Ovary (tissue), 9 donors: ENCODE measurements around the gene DYNC2LI1. TPM values are rescaled to one million over a fixed set of nuclear protein-coding genes. Genes with fewer than 3 reads are reported as not detected.
A peak's percentile ranks its signal among the peaks of the same experiment; 100 is the strongest.

Experiments
- DNase-seq, 5 donors: peaks; one replicate each; pipeline ENCODE4 v3.0.0-alpha.2; 2019 to 2020
- H3K27ac ChIP-seq, 2 donors: fragments of 200-600 bp; one replicate each; pipeline versions ENCODE4 v1.5.1 to v1.8.0; 2019 to 2022
- H3K27me3 ChIP-seq: fragments of 200-600 bp; one replicate; pipeline ENCODE4 v1.8.0; 2022
- H3K36me3 ChIP-seq: fragments of 200-600 bp; sonication (generic); one replicate; pipeline ENCODE4 v1.5.1; 2019
- H3K4me1 ChIP-seq: one replicate; pipeline ENCODE4 v1.8.1; 2013; ENCODE audit warnings: mild to moderate bottlenecking, moderate library complexity; ENCODE audit not compliant: insufficient read depth
- H3K4me3 ChIP-seq: fragments of 200-600 bp; sonication (generic); one replicate; pipeline ENCODE4 v1.5.1; 2017
- H3K9me3 ChIP-seq, 2 donors: fragments of 200-600 bp in 1 of 2; sonication (generic) in 1 of 2; one replicate each; pipeline versions ENCODE4 v1.5.1 to v1.8.1; 2013 to 2019; ENCODE audit warnings: mild to moderate bottlenecking in 1 of 2, moderate library complexity in 1 of 2
- EP300 ChIP-seq: sonication (generic); formaldehyde crosslinking; IDR thresholded peaks from one replicate; pipeline ENCODE4 v1.6.1; 2017; ENCODE audit warnings: antibody characterized with exemption
- POLR2A ChIP-seq: fragments of 450-650 bp; IDR thresholded peaks from one replicate; pipeline ENCODE4 v1.6.1; 2017; ENCODE audit warnings: antibody characterized with exemption, mild to moderate bottlenecking, moderate library complexity
- WGBS, 3 donors: extraction: QIAGEN DNeasy Blood & Tissue Kit in 1 of 3; methylation state at CpG; one replicate each; pipeline versions ENCODE4 v1.1.5 to v1.1.7; 2013 to 2017; 5-methylcytosine and 5-hydroxymethylcytosine counted together
- intact Hi-C, 4 donors: fragments of 100-400 bp; cut with DNase I; formaldehyde crosslinking; loops; one replicate each; pipeline versions ENCODE4 v1.11.0 to v1.15.1; 2022 to 2023
- polyA plus RNA-seq, 2 donors: library from polyadenylated mRNA; stranded (reverse); fragments of 200-250 nt in 1 of 2; fragments of 350-450 nt in 1 of 2; fragmentation: Illumina TruSeq in 1 of 2; extraction: RNeasy Lipid Tissue Mini Kit (QIAGEN cat#74804) in 1 of 2; gene quantifications; one replicate each; pipeline ENCODE4 v1.2.3, GENCODE V29; 2013 to 2014
- total RNA-seq, 7 donors: library from RNA; depleted of rRNA in 2 of 7; stranded (reverse); fragments of >200 nt in 2 of 7; fragmentation: NEBNext Ultra II Directional in 3 of 7; extraction: Animal tissue kit (Norgen Biotek cat#: 25700) in 3 of 7; gene quantifications; one replicate each; pipeline versions ENCODE4 v1.1.0 to v1.2.4, GENCODE V29; 2016 to 2023
- TF ChIP-seq, protein P1 (sequence below), 3 donors: fragments of 450-650 bp in 2 of 3; fragments of 200-600 bp in 1 of 3; IDR thresholded peaks; one replicate each; pipeline versions ENCODE4 v1.5.1 to v1.8.0; 2016 to 2022; ENCODE audit warnings: antibody characterized with exemption in 3 of 3, mild to moderate bottlenecking in 1 of 3
- donor health status: DM: no; HTN: no; CAD: no; lungs with moderate emphysema.
- donor health status: DM: no; HTN: no; CAD: no.
- donor health status: Bipolar disorder and iron deficiency.
- donor health status: DM: yes; HTN: yes; CAD: no.
- donor health status: DM: no; HTN: no; CAD: no.
- donor health status: DM: yes; HTN: yes; CAD: no.

The DYNC2LI1 gene
- total and polyA plus RNA-seq, 9 donors, result 18.1 to 54.3 (median 31.6) TPM

DNA sequence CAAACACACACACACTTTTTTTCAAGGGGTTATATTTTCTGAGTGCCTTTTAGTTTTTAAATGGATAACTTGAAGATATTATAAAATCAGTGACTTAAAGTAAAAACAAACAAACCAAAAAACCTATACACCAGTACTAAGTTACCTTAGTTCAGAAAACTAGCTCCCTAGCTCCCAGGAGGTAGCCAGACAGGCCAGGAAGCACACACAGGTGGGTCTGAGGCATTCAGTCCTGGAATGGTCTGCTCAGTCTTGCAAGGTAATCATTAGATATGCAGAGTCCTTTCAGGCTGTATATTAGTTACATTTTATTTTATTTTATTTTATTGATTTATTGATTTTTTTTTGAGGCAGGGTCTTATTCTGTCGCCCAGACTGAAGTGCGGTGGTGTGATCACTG, 10.7 kb upstream of the DYNC2LI1 start:
- peaks cover 2% of the 10 kb centered on the region for H3K4me1 ChIP-seq
- no peak for DNase-seq
- no peaks in the 10 kb centered on the region for H3K9me3 ChIP-seq
- no peaks in the 10 kb centered on the region for H3K36me3 ChIP-seq
- no peak overlapping the region for H3K4me3 ChIP-seq
- TF ChIP-seq, protein P1, sequence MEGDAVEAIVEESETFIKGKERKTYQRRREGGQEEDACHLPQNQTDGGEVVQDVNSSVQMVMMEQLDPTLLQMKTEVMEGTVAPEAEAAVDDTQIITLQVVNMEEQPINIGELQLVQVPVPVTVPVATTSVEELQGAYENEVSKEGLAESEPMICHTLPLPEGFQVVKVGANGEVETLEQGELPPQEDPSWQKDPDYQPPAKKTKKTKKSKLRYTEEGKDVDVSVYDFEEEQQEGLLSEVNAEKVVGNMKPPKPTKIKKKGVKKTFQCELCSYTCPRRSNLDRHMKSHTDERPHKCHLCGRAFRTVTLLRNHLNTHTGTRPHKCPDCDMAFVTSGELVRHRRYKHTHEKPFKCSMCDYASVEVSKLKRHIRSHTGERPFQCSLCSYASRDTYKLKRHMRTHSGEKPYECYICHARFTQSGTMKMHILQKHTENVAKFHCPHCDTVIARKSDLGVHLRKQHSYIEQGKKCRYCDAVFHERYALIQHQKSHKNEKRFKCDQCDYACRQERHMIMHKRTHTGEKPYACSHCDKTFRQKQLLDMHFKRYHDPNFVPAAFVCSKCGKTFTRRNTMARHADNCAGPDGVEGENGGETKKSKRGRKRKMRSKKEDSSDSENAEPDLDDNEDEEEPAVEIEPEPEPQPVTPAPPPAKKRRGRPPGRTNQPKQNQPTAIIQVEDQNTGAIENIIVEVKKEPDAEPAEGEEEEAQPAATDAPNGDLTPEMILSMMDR (IDR thresholded peaks at IDR 0.05), result no peak
- TF ChIP-seq EP300 (no peak), POLR2A (no peak)
- 94 to 99% (median 97%) methylated on average over 2 of the region's 2 CpGs for WGBS, 3 donors
- no peaks in the 10 kb centered on the region for H3K27me3 ChIP-seq
- no peak overlapping the region for H3K27ac ChIP-seq
- intact Hi-C loops, result no loop called here

DNA sequence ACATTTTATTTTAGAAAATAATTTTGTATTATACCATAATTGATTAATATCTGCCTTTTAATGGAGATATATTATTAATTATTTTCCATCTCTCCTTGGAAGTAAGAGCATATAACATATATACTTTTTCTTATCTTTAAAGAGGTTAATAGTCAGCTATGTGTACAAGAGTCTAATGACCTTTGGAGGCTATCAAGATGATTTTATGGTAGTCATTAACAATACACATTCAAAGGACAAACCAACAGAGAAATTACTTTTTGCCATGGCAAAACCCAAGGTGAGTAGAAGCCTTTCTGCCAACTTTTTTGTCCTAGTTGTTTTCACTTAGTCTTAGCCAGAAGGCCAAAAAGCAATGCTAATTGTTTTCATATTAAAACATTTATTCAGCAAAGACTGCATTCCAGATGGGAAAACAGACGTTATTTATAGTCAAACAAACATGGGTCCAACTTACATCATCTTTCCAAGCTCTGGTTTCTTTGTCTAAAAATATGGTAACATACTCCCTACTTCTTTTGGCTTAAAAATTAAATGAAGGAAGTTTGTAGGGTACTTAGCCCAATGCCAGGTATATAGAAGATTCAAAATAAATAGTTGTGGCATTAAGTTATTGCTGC, 9.6 kb upstream of the DYNC2LI1 start:
- TF ChIP-seq EP300 (no peak), POLR2A (no peak)
- TF ChIP-seq, protein P1 (IDR thresholded peaks at IDR 0.05), result no peak
- Histone ChIP-seq H3K4me3 (no peak overlapping the region), H3K27me3 (no peaks in the 10 kb centered on the region), H3K9me3 (no peaks in the 10 kb centered on the region), H3K27ac (peak overlapping the region in 1 of 2 donors; percentile 51), H3K4me1 (peaks cover 2% of the 10 kb centered on the region), H3K36me3 (no peaks in the 10 kb centered on the region)
- no peak for DNase-seq
- intact Hi-C loops, result no loop called here
- 1 to 7% (median 4%) methylated on average over 1 of the region's 1 CpG for WGBS, 3 donors

DNA sequence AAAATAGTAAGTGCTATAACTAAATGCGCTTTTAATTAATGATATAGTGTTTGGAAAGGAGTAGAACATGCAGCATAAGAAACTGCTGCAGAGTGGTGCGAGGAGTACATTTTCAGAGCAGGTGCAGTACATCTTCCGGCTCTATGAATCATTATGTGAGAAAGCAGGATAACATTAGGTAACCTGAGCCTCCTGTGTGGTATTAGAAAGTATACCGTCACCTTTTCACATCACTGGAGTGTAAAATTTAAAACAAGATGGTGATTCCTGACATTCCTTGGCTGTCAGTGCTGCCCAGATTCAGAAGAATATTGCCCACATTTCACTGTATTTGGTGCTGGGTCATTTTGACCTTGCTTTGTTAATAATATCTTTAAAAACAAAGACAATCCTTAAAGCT, 7.8 kb upstream of the DYNC2LI1 start:
- H3K27ac ChIP-seq, result no peak overlapping the region
- DNase-seq, result no peak
- intact Hi-C loops, result no loop called here
- TF ChIP-seq POLR2A (no peak), EP300 (no peak)
- TF ChIP-seq, protein P1 (IDR thresholded peaks at IDR 0.05), result no peak
- H3K4me1 ChIP-seq, result peaks cover 2% of the 10 kb centered on the region
- H3K4me3 ChIP-seq, result no peak overlapping the region
- WGBS, 3 donors, result 55 to 66% (median 60%) methylated on average over 4 of the region's 4 CpGs
- no peaks in the 10 kb centered on the region for H3K9me3 ChIP-seq
- H3K36me3 ChIP-seq, result no peaks in the 10 kb centered on the region
- no peaks in the 10 kb centered on the region for H3K27me3 ChIP-seq

DNA sequence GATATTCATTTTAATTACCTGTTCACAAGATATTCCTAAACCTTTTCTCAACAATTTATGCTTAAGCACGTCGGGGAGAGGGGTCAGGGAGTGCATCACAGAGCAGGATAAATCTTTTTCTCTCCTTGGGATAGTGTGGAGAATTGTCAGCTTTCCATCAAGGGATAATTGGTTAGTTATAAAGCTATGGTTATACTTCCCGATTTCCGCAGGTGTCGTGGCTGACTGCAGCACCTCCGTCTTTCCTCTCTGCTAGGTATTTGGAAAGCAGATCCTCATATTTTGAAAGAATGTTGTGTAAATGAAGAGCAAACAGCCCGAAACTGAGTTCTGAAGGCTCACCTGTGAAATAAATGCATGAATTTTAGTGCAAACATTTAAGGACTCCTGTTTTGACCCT, 778 bp downstream of the DYNC2LI1 start:
- no peak for TF ChIP-seq POLR2A
- TF ChIP-seq, protein P1 (IDR thresholded peaks at IDR 0.05), result no peak
- no peak for TF ChIP-seq EP300
- intact Hi-C loops, result no loop called here
- H3K36me3 ChIP-seq, result no peaks in the 10 kb centered on the region
- H3K4me1 ChIP-seq, result peaks cover 2% of the 10 kb centered on the region
- H3K4me3 ChIP-seq, result peak overlapping the region; percentile 60
- no peaks in the 10 kb centered on the region for H3K9me3 ChIP-seq
- no peaks in the 10 kb centered on the region for H3K27me3 ChIP-seq
- peak overlapping the region in 1 of 2 donors; percentile 90 for H3K27ac ChIP-seq
- WGBS, 3 donors, result 7 to 20% (median 8%) methylated on average over 7 of the region's 7 CpGs
- no peak for DNase-seq
